NCI-H446 (cell line): ENCODE data around the gene ST6GALNAC4.

Experiments used
- DNase-seq, 2 experiments: peaks; one replicate each; lab custom pipeline; 2025; lab: John Stamatoyannopoulos, UW

The ST6GALNAC4 gene

DNA sequence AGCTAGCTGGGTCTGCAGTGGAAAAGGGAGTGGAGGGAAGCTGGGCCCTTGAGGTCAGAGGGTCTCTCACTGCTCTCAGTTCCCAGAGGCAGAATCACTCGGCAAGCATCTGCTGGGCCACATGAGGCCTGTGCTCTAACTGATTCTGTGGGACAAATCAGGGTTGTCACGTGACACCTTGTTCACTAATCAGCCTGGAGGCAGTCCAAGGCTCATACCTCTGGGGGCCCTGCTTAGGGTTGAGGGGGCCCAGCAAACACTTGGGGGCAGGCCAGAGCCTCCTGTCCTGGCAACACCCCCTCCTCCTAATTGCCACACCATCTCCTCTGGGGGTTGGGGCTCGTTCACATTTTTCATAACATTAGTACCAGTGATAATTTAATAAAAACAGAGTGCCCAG lies 29.9 kb upstream of the ST6GALNAC4 start:
- no peak for DNase-seq

DNA sequence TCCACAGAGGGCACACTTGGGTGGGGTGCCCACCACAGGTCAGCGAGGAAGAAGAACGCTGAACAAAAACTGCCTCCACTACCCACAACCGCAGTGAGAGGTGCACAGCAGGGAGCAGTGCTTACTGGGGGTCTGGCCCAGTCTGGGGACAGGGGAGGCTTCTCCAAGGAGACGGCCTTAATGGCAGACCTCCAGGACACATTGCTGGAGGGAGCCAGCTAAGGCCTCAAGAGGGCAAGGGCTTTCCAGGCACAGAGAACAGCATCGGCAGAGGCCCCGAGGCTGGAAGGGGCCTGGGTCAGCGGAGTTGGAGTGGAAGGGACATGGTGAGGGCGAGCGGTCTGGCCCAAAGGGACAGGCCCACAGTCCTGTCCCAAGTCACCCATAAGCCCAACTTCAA lies 29.1 kb upstream of the ST6GALNAC4 start:
- DNase-seq = no peak

DNA sequence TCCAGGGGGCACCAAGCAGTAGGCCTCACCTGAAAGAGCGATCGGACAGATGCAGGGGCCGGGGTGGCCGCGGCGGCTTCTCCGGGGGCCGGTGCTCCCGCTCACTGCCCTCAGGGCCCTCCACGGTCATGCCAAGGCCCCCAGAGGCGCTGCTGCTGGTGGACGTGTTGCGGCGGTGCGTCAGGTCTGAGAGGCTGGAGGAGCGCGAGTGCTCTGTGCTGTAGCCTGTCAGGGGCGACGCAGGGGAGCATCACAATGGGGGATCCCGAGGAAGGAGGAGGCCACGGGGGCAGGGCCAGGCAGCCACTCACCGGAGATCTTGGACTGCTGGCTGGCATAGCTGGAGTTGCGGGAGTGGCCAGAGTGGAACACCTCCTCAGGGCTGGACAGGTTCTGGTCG lies 28.5 kb upstream of the ST6GALNAC4 start:
- no peak for DNase-seq

DNA sequence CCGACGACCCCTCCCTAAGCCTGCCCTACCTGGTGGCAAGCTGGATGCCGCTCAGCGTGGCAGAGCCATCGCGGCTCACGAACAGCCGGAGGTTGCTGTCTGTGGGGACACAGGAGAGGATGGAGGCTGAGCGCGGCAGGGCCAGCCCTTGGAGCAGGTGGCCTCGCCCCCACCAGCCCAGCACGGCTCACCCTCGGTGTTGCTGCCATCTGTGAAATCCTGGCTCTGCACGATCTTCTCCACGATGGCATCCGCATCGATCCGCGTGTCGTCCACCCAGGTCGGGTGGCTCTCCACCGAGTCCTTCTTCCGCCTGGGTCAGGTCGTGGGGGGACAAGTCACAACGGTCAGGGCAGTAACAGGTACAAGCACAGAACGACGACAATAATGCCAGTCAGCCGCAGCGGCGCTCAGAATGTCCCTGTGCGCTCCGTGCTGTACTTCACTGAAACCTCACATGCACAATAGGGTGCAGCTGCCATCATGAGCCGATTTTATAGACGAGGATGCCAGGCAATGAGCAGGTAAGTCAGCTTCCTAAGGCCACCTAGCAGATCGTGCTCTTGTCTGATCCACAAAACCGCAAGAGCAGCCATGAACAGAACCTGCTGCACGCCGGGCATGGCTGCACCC lies 27.9 kb upstream of the ST6GALNAC4 start:
- no peak for DNase-seq

DNA sequence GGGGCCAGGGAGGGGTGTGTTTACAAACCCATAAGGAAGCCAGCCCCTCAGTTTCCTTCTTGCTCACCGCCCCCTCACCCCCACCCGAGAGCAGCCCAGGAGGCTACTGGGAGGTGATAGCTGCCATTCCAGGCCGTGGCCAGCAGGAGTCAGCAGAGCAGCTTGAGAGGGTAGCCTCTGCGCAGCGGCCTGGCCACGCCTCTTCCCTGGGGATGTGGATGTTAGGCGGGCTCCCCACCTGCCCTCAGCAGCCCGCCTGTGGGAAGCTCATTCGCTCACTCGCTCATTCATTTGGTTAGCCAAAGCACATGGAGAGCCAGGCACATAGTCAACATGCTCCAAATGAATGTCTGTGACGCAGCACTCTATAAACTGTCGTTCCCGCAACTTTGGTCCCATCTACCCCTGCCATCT lies 26.9 kb upstream of the ST6GALNAC4 start:
- peak; percentile 17 to 53 for DNase-seq

DNA sequence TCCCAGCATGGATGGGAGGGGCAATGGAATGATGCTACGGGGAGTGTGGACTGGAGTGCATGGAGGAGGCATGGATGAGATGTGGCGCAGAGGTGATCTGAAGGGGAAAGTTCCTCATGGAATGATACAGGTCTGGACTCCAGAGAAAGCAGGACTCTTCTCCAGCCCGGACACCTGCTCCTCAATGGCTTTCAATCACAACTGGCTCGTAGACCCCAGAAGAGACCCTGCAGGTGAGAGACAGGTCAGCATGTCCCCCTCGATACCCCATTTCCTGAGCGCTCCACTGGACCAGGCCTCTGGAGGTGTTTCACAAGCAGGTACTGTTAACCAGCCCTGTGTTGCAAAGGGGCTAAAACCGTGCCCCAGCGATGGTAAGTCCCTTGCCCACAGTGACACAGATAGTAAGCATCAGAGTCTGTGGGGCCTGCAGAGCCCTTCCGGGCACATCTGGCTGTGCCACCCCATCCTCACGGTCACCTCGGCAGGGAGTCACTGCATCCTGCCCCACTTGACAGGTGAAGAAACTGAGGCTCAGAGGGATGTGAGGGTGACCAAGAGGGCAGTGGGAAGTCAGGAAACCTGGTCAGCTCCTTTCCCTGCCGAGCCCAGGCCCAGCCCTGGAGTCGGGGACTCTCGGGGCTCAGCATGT lies 26.3 kb upstream of the ST6GALNAC4 start:
- no peak for DNase-seq

DNA sequence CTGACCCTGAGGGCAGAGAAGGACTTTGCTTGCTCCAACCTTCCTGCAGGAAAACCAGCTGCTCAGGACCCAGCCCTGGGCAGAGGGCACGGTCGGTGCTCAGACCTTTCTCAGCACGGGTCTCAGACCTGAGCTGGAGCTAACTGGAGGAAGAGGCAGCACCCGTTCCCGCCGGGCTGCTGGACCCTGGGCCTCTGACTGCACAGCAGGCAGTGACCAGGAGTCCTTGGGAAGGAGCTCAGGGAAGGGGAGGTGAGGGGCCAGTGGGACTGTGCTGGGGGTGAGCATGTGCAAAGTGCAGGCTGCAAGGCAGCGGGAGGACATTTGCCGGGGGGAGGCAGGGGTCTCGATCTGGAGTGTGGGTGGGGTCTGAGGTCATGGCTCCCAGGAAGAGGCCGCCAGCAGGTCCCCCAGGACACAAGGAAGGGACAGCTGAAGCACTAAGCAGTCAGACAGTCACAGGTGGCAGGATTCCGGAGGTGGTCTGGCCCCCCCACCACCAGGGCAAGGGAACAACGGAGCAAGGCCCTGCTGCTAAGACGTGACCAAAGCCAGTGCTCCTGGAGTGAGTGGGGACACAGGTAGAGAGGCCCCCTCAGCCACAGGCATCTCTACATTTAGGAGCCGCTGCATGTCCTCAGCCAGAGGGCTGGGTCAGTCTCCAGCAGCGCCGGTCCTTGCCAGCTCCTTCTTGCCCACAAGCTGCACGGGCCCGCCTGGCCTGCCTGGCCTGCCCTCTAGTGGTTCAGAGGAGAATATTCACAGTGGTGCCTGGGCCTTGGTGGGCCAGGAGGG lies 25.6 kb upstream of the ST6GALNAC4 start:
- DNase-seq = peak; percentile 15 to 33

DNA sequence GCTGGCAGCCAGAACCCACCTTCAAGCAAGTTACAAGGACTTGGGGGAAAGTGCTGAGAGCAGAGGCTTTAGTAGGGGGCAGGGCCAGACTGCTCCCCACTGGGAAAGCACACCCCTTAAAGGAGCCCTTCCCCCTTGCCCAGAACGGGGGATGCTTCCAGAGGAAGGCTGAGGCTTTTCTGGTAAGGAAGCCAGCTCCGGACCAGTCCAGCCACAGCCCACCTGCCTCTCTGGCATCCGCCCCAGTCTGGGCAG lies 25.0 kb upstream of the ST6GALNAC4 start:
- no peak for DNase-seq

DNA sequence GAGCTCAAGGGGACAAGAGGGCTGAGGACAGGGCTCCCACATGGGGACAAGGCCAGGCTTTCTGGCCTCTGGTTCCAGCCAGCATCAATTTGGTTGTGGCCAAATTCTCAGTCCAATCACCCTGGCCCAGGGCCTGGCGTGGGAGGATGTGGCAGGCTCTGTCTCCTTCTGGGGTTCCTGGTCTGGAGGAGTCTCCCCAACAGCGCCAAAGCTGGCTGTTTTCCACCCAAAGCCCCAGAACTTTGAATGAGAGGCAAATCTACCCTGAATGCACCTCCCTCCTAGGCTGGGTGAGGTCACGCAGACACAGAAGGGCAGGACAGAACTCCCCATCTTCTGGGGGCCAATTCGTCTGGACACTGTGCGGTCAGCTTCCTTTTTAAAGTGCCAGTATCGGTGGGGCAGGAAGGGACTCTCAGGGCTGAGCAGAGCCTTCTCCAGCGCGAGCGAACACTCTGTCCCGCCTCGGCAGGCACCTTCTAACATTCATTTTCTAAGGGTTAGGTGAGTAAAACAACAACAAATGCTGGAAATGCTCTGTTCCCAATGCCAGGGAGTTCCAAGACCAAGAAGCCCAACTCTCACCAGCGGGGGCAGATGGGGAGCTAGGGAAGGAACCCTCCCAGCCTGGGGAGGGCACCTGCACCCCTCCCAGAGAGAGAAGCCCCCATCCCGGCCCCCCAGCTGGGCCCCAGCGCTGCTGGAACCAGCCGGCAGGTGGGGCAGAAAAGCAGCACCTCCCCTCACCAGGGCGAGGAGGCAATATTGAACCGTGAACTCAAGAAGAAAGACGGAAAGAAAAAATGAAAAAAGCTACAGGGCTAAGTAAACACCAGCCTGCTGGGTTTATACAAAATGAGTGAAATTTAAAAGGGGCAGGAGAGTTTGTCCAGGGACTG lies 24.5 kb upstream of the ST6GALNAC4 start:
- DNase-seq = no peak

DNA sequence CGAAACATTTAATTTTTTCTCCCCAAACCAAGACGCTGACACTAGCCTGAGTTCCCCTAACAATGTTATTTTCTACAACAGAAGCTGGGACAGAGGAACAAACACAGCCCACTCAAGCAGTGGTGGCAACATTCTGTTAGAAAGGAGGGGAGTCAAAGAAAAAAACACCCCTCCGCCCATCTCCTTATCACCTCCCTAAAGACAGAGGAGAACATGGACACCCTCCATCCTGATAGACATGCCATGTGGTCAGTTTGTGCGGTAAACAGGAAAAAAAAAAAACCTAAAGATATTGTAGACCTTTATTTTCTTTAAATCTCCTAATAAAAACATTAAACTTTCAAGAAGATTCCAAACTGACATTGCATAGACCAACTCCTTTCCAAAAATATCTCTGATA lies 23.8 kb upstream of the ST6GALNAC4 start:
- no peak for DNase-seq

DNA sequence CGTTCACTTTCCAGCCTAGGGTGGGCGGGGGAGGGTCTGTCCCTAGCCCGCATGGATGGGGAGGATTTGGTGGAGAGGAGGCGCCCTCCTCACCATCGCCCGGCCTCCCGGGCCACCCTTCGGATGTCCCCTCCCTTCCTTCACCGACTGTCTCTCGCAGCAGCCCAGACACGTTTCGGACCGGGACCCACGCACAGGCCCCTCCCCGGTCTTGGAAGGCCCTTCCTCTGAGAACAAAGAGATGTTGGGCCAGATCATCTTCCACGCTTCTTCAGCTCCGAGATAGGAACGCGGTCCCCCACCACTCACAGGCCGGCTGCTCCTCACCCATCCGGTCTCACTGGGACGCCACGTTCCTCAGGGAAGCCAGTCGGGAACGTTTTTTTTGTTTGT lies 21.5 kb upstream of the ST6GALNAC4 start:
- no peak for DNase-seq

DNA sequence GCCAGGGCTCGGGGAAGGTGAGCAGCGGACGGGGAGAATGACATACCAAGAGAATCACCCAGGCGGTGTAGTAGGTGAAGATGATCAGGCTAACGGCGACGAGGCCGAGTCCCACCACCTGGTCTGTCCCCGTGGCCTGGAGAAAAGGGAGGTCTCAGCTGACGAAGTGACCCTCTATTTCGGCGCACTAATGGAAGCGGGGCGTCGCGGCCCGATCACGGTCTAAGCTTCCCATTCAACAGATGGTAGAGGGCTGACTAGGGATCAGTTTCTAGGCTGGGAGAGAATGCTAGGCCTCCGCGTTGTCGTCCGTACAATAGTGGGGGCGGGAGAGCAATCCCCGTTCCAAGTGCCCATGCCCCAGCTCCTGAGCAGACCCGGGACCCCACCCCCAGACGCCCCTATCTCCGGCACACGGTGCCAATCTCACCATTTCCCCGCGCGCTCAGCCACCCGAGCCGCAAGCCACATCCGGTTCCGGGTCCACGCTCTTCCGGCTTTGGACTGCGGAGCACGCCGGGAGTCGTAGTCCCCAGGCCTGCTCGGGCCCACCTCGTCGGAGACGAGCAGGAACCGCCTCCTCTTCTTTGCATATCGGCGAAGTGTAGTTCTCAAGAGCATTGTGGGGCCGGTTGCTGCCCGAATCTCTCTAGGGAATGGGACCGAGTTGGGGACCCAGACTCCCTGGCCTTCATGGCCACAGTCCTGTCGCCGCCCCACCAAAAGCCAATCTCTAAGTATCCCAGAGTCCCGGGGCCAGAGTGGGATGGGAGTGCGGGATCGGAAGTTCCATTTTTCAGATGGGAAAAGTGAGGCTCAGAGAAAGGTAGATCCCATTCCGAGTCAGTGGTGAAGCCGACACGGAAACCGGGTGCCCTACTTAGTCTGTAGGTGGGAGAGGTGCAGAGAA lies 20.8 kb upstream of the ST6GALNAC4 start, which contains the start of gene DPM2:
TSS of gene DPM2 (minus strand) at position 467 of the 910 bp plus-strand sequence. CDS start at position 433, 34 bp downstream.
- peak; percentile 49 to 80 for DNase-seq

DNA sequence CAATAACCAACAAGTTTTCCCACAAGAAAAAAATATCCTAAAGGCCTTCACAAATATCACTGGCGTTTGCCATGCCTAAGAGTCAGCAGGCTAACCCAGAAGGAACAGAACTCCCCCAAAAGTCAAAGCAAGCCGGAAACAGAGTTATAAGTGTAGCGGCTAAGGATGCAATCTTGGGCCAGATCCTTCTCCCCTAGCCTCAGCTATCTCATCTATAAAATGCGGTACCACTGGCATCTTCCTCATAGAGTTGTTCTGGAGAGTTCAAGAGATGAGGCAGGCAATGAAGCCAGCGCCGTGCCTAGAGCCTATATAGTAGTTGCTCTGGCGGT lies 20.2 kb upstream of the ST6GALNAC4 start:
- DNase-seq = no peak

DNA sequence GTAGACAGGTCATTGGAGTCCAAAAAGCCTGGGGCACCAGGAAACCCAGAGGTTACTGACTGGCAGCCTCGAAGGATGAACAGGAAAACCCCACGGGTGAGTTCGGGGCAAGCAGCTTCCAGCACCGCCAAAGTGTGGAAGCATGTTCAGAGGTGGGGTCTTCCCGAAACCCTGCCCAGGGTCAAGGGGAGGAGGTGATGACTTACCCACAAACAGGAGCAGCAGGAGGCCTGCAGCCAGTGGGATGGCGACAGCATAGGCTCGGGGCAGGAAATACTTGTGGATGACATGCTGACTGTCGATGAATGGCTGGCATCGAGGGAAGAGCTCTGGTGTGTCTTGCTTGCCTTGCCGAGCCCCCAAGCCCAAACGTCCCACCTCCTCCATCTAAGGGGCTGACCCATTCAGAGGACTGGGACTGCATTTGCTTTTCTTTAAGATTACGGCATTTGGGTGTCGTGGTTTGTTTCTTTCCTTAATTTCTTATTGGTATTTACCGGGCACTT lies 19.6 kb upstream of the ST6GALNAC4 start:
- no peak for DNase-seq

DNA sequence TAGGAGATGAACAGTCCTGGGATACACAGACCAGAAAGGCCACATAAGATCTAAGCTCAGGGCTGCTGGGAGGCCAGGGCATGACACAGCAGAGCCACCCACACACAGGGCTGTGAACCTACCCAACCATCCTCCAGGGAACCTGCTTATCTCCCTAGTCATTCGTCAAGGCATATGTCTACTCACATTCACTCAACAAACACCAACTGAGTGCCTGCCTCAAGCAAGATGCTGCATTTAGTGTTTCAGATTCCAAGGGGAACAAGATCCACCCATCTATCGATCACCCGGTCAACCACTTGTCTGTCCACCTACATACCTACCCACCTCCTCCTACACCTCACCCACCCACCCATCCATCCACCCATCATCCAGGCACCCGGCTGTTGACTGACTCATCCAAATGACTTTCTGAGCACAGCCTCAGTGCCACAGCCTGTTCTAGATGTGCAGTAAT lies 19.0 kb upstream of the ST6GALNAC4 start:
- DNase-seq = no peak

DNA sequence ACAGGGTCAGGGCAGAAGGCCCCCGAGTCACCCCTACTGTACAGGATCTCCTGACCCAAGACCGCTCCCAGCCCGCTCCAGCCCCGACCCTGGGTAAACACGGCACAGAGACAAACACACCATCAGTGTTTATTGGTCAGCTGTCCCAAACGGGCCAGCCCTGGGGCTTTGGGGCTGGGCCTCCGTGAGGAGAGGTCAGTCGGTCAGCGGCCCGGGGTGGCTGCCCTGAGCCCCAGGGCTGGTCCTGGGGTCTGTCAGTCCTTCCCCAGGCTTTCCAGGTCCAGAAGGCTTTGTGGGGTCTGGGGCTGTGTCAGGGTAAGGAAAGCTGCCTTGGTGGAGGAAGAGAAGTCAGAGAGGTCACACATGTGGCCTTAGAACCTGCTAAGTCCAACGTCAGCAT lies 18.1 kb upstream of the ST6GALNAC4 start:
- no peak for DNase-seq

DNA sequence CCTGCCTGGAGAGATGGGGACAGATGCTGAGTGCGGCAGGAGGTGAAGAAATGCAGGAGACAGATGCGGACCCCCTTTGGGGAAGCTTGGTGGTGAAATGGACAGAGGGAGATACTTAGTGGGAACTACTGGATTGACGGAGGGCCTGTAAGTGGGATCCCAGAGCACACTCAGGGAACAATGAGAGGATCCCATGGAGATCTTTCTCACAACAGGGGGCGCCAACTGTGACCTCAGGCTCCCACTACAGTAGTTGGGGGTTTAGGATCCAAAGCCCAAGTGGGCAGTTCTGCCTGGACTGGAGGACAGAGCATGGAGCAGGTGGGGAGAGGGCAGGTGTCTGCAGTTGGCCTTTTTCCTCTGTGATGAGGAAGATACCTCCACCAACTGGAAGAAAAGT lies 17.4 kb upstream of the ST6GALNAC4 start:
- DNase-seq = no peak

DNA sequence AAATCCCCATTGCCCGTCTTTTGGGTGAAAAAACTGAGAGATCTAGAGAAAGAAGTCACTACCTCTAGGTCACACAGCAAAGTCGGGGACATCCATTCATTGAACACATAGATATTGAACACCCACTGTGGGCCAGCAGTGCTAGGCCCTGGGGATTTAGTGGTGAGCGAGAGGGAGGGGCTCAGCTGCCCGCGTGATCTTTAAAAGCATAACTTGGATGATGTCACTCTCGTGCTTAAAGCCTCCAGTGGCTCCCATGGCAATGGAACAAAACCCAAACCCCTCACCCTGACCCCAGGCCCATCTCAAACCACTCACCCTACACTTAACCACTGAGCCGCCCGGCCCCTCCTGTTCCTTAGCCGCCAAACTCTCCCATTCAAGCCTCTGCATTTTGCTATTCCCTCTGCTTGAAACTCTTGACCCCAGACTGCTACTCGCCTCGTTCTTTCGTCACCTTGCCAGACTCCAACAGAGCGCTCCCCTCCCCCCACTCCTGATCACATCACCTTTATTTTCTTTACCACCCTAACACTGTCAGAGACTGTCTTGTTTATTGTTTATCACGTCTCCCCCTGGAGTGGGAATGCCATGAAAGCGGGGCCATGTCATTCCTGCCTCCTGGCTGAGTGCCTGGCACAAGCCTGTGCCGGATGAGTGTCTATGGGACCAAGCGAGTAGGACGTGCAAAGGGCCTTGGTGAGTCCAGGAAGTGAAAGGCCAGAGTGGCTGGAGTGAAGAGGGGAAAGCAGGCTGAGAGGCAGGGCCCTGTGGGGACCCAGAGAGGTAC lies 14.4 kb upstream of the ST6GALNAC4 start:
- peak in 1 of 2 experiments; percentile 39 for DNase-seq

DNA sequence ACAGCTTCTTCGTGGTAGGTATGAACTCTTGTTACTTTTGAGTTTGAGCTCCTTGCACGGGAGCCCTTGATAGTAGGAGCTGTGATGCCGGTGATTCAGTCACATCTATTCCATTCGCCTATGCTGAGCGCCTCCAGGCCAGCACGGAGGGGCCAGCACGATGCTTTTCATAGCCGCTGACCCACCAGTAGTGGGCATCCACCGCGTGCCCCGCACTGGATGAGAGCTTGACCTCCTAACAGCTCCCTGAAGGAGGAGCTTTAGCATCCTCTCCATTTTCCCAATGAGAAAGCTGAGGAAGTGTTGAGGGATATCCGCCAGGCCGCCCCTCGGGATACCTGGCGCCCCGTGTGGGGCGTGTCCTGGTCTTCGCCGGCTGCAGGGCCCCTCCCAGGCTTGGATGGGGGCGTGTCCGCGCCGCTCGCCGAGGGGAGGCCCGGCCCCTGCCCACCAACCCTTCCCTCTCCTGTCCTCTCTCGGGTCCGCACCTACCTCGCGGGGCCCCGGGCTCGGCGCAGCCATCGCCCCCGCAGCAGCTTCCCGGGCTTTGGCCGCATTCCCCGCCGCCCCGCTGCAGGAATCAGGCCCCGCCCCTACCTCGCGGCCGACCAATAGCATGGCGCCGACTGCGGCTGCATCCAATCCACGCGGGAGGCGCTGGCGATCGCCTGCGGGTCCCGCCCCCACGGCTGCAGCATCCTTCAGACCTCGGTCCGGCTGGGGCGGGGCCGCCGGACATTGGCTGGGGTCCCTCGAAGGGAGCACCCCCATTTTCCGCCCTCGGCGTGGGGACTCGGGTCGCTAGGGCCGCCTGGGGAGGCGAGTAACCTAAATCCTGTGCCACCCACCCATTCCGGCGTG lies 13.6 kb upstream of the ST6GALNAC4 start, which contains the start of gene PIP5KL1:
TSS of gene PIP5KL1 (minus strand) at position 547 of the 861 bp plus-strand sequence. CDS start at position 522, 25 bp downstream.
- peak in 1 of 2 experiments; percentile 60 for DNase-seq
